K562 (cell line): ENCODE data around the gene TBC1D17. TPM values are rescaled to one million over a fixed set of nuclear protein-coding genes. Genes with fewer than 3 reads are reported as not detected.

Experiments
- HDAC2 ChIP-seq: fragments of 450-650 bp; IDR thresholded peaks from 2 replicates; pipeline ENCODE4 v1.6.1; 2016; ENCODE audit warnings: mild to moderate bottlenecking
- ILF3 ChIP-seq: fragments of 450-650 bp; IDR thresholded peaks from 2 replicates; pipeline ENCODE4 v1.6.1; 2018; ENCODE audit warnings: antibody characterized with exemption, mild to moderate bottlenecking, moderate library complexity, borderline replicate concordance
- MBD2 ChIP-seq: sonication (generic); IDR thresholded peaks from 2 replicates; pipeline ENCODE4 v1.6.1; 2016; ENCODE audit warnings: low read depth, borderline replicate concordance
- MED1 ChIP-seq: sonication (generic); formaldehyde crosslinking; IDR thresholded peaks from 2 replicates; pipeline ENCODE4 v1.8.1; 2023; ENCODE audit warnings: missing genetic modification reagents, borderline replicate concordance
- MEF2D ChIP-seq: conservative IDR thresholded peaks from 2 replicates; pipeline ENCODE4 v1.6.1; 2016; ENCODE audit warnings: low read depth, missing genetic modification characterization, missing compliant biosample characterization
- NFE2 ChIP-seq: IDR thresholded peaks from 2 replicates; pipeline ENCODE4 v1.6.1; 2014; ENCODE audit warnings: antibody characterized with exemption, low read depth
- RBM15 ChIP-seq: fragments of 200-400 bp; formaldehyde crosslinking; IDR thresholded peaks from 2 replicates; pipeline ENCODE4 v1.6.1; 2018; ENCODE audit warnings: mild to moderate bottlenecking, low read length, moderate library complexity; ENCODE audit not compliant: insufficient read depth
- SAP30 ChIP-seq: fragments of 200-600 bp; sonication (generic); IDR thresholded peaks from 2 replicates; pipeline ENCODE4 v1.6.1; 2012; ENCODE audit warnings: borderline replicate concordance, low read depth, mild to moderate bottlenecking, moderate library complexity, low read length, control low read depth, inconsistent platforms; ENCODE audit not compliant: insufficient read depth, poor library complexity, severe bottlenecking
- SMAD3 ChIP-seq: fragments of 450-650 bp; formaldehyde crosslinking; conservative IDR thresholded peaks from 2 replicates; pipeline ENCODE4 v1.4.0; 2020; ENCODE audit warnings: mild to moderate bottlenecking
- SMC3 ChIP-seq: conservative IDR thresholded peaks from 2 replicates; pipeline ENCODE4 v1.6.1; 2011; ENCODE audit warnings: low read depth, low read length, improper control_type of control experiment; ENCODE audit not compliant: insufficient read depth
- SOX6 ChIP-seq: fragments of 450-650 bp; IDR thresholded peaks from 2 replicates; pipeline ENCODE4 v1.6.1; 2014; ENCODE audit warnings: mild to moderate bottlenecking
- SREBF2 ChIP-seq: sonication (generic); formaldehyde crosslinking; IDR thresholded peaks from 2 replicates; pipeline ENCODE4 v1.4.0; 2020; ENCODE audit warnings: mild to moderate bottlenecking, missing genetic modification reagents
- TEAD2 ChIP-seq: fragments of 450-650 bp; IDR thresholded peaks from 2 replicates; pipeline ENCODE4 v1.6.1; 2016; ENCODE audit warnings: missing genetic modification characterization, control low read depth, missing compliant biosample characterization
- USF2 ChIP-seq: sonication (generic); formaldehyde crosslinking; IDR thresholded peaks from 2 replicates; pipeline ENCODE4 v1.5.0; 2020; ENCODE audit warnings: missing genetic modification reagents
- XRCC5 ChIP-seq: fragments of 200-400 bp; formaldehyde crosslinking; IDR thresholded peaks from 2 replicates; pipeline ENCODE4 v1.6.1; 2017; ENCODE audit warnings: low read depth, mild to moderate bottlenecking, low read length
- ZBTB40 ChIP-seq, 2 experiments: fragments of 450-650 bp in 1 of 2; sonication (generic) in 1 of 2; formaldehyde crosslinking in 1 of 2; IDR thresholded peaks; 2 replicates each; pipeline versions ENCODE4 v1.7.1 to v1.9.0; 2016 to 2022; ENCODE audit warnings: inconsistent platforms in 1 of 2, mild to moderate bottlenecking in 1 of 2, missing genetic modification reagents in 1 of 2
- ZBTB8A ChIP-seq: fragments of 450-650 bp; IDR thresholded peaks from 2 replicates; pipeline ENCODE4 v1.6.1; 2018; ENCODE audit warnings: mild to moderate bottlenecking, moderate library complexity; ENCODE audit not compliant: partially characterized antibody
- ZNF165 ChIP-seq: fragments of 250-450 bp; sonication (Bioruptor Pico); IDR thresholded peaks from 2 replicates; pipeline ENCODE4 v1.4.0; 2020; ENCODE audit warnings: borderline replicate concordance
- polyA plus RNA-seq, 8 experiments: library from polyadenylated mRNA; depleted of rRNA in 4 of 8; stranded (reverse) in 5 of 8; unstranded in 3 of 8; fragments of >200 nt; fragmentation: Nextera tagmentation in 2 of 8; fragmentation: Illumina TruSeq in 1 of 8; extraction: Ambion mirVana in 2 of 8; extraction: Trizol in 1 of 8; gene quantifications; 2 replicates each; pipeline versions ENCODE4 v1.2.1 to v1.2.3, GENCODE V29; 2011 to 2014; ENCODE audit warnings: inconsistent platforms in 1 of 8, missing spikeins in 1 of 8
- total RNA-seq, 7 experiments: library from RNA; depleted of rRNA in 6 of 7; stranded (reverse); fragments of >200 nt in 6 of 7; fragmentation: Illumina TruSeq in 2 of 7; extraction: Trizol in 2 of 7; gene quantifications; 2 replicates each; pipeline versions ENCODE4 v1.2.1 to v1.2.3, GENCODE V29; 2011 to 2021; ENCODE audit warnings: low replicate concordance in 1 of 7

The TBC1D17 gene
- total and polyA plus RNA-seq, 9 of the 15 experiments (the other 6 are each of a cell fraction or from before 2014, with no cell fraction given), result 0.42 to 16.0 (median 3.8) TPM

GRCh38 chr19:49850487-49851342 is 26.8 kb upstream of the TBC1D17 start, which contains the start of gene PTOV1 (continued):
- TF ChIP-seq SREBF2 (CRISPR knock-in tag), result no peak
- peak; percentile 14; the same call in 1 of the 2 replicates for TF ChIP-seq SMC3
- TF ChIP-seq MED1 (CRISPR knock-in tag), result no peak
- TF ChIP-seq ZBTB8A, result no peak
- no peak for TF ChIP-seq ILF3
- TF ChIP-seq ZNF165 (CRISPR knock-in tag), result no peak
- TF ChIP-seq XRCC5, result no peak; the same call in 1 of the 2 replicates
- TF ChIP-seq MEF2D, result no peak
- peak; percentile 78 for TF ChIP-seq HDAC2
- no peak for TF ChIP-seq TEAD2 (tag)
- TF ChIP-seq MBD2, result peak; percentile 92
- TF ChIP-seq RBM15, result no peak
- no peak for TF ChIP-seq USF2 (CRISPR knock-in tag)
- TF ChIP-seq ZBTB40 (IDR thresholded peaks at IDR 0.05), result peak; percentile 48
- TF ChIP-seq ZBTB40 (CRISPR knock-in tag; IDR thresholded peaks at IDR 0.05), result no peak
- TF ChIP-seq NFE2, result no peak; the same call in 1 of the 2 replicates
- 0 out of 2 replicates have a peak, but pooled peaks have one; percentile 17 for TF ChIP-seq SMAD3 (CRISPR knock-in tag)
- TF ChIP-seq SAP30, result no peak
- peak; percentile 47 for TF ChIP-seq SOX6
